NOMO-1 (cell line): Measurements from ENCODE around the gene CEP120.

Experiments
- DNase-seq, 2 experiments: peaks; one replicate each; lab custom pipeline; 2025; ENCODE audit not compliant: unreplicated experiment in 2 of 2; lab: John Stamatoyannopoulos, UW

The CEP120 gene

GRCh38 chr5:123304777-123305316, 118.4 kb downstream of the CEP120 start:
- no peak for DNase-seq

- no peak for DNase-seq
These were observed 119.4 kb downstream of the CEP120 start for GRCh38 chr5:123303802-123304201.

GRCh38 chr5:123300266-123300665, 122.9 kb downstream of the CEP120 start:
- DNase-seq: no peak

- DNase-seq: no peak
These were observed 124.1 kb downstream of the CEP120 start for GRCh38 chr5:123299136-123299535.

- no peak for DNase-seq
These were observed 124.7 kb downstream of the CEP120 start for GRCh38 chr5:123298335-123299030.

GRCh38 chr5:123297866-123298265, 125.3 kb downstream of the CEP120 start:
- no peak for DNase-seq

GRCh38 chr5:123297198-123297831, 125.9 kb downstream of the CEP120 start:
- no peak for DNase-seq
